Measurements from ENCODE around the gene RABGAP1L. TPM values are rescaled to one million over a fixed set of nuclear protein-coding genes. Genes with fewer than 3 reads are reported as not detected.
"Not testable (repeated sequence)": the region's sequence is repeated elsewhere in the genome, so short reads cannot be mapped to it uniquely, and the experiment has no call there.

RABGAP1L gene
- total and polyA plus RNA-seq, 4 donors = 4.8 to 53.5 (median 18.8) TPM

DNA sequence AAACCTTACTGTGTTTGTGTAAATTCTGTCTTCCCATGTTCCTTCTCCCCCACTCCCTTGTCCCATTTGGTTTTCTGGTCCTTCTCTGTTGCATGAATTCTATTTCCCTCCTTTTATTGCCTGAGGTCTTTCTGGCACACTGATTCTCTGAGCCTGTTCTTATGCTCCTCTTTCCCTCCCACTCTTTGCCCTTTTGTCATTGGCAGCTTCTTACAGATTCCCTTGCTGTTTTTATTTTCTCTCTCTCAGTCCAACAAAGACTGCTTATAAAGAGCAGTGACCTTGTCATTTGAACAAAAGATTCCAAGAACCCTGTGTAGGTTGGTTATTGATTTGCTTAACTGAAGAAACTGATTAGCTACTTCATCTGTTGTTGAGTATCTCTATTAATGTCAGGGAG lies 338.2 kb downstream of the RABGAP1L start:
- Histone ChIP-seq H3K4me3 (ENCODE audit: low read depth in 1 of 3, low read length in 3 of 3) (no peak overlapping the region), H3K27me3 (ENCODE audit: control insufficient read depth in 4 of 4, insufficient read depth in 4 of 4, low read length in 3 of 4) (no peaks in the 10 kb centered on the region), H3K9ac (ENCODE audit: low read depth in 1 of 2, low read length in 2 of 2) (no peak overlapping the region), H3K27ac (ENCODE audit: low read depth in 1 of 2, low read length in 2 of 2) (no peak overlapping the region), H3K9me3 (ENCODE audit: control insufficient read depth in 4 of 4, low read length in 3 of 4) (no peaks in the 10 kb centered on the region), H3K36me3 (ENCODE audit: control insufficient read depth in 4 of 4, insufficient read depth in 3 of 4, low read depth in 1 of 4, low read length in 3 of 4) (no peaks in the 10 kb centered on the region), H3K4me1 (ENCODE audit: control insufficient read depth in 4 of 4, insufficient read depth in 4 of 4, low read length in 3 of 4) (peaks cover 0 to 3% (median 0%) of the 10 kb centered on the region in 4 donors)
- TF ChIP-seq TAF1 (conservative IDR thresholded peaks at IDR 0.05) = no peak
- TF ChIP-seq CTCF (IDR thresholded peaks at IDR 0.05; ENCODE audit: low read depth, low read length, missing input control) = no peak
- no peak for TF ChIP-seq YY1 (IDR thresholded peaks at IDR 0.05)
- no peak for TF ChIP-seq NR2F2 (IDR thresholded peaks at IDR 0.05)
- TF ChIP-seq, protein P1, sequence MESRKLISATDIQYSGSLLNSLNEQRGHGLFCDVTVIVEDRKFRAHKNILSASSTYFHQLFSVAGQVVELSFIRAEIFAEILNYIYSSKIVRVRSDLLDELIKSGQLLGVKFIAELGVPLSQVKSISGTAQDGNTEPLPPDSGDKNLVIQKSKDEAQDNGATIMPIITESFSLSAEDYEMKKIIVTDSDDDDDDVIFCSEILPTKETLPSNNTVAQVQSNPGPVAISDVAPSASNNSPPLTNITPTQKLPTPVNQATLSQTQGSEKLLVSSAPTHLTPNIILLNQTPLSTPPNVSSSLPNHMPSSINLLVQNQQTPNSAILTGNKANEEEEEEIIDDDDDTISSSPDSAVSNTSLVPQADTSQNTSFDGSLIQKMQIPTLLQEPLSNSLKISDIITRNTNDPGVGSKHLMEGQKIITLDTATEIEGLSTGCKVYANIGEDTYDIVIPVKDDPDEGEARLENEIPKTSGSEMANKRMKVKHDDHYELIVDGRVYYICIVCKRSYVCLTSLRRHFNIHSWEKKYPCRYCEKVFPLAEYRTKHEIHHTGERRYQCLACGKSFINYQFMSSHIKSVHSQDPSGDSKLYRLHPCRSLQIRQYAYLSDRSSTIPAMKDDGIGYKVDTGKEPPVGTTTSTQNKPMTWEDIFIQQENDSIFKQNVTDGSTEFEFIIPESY (IDR thresholded peaks at IDR 0.05) = no peak
- TF ChIP-seq, protein P2, sequence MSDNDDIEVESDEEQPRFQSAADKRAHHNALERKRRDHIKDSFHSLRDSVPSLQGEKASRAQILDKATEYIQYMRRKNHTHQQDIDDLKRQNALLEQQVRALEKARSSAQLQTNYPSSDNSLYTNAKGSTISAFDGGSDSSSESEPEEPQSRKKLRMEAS (IDR thresholded peaks at IDR 0.05) = no peak
- TF ChIP-seq SP1 (IDR thresholded peaks at IDR 0.05) = no peak
- TF ChIP-seq FOXA2 (IDR thresholded peaks at IDR 0.05) = no peak
- TF ChIP-seq FOXA1 (IDR thresholded peaks at IDR 0.05) = no peak
- TF ChIP-seq JUND (IDR thresholded peaks at IDR 0.05) = no peak
- no peak for TF ChIP-seq RAD21 (IDR thresholded peaks at IDR 0.05)
- no peak for TF ChIP-seq HNF4A (conservative IDR thresholded peaks at IDR 0.05)
- no peak for TF ChIP-seq GABPA (IDR thresholded peaks at IDR 0.05 in 1 of 2, conservative IDR thresholded peaks at IDR 0.05 in 1 of 2)
- TF ChIP-seq, protein P3, sequence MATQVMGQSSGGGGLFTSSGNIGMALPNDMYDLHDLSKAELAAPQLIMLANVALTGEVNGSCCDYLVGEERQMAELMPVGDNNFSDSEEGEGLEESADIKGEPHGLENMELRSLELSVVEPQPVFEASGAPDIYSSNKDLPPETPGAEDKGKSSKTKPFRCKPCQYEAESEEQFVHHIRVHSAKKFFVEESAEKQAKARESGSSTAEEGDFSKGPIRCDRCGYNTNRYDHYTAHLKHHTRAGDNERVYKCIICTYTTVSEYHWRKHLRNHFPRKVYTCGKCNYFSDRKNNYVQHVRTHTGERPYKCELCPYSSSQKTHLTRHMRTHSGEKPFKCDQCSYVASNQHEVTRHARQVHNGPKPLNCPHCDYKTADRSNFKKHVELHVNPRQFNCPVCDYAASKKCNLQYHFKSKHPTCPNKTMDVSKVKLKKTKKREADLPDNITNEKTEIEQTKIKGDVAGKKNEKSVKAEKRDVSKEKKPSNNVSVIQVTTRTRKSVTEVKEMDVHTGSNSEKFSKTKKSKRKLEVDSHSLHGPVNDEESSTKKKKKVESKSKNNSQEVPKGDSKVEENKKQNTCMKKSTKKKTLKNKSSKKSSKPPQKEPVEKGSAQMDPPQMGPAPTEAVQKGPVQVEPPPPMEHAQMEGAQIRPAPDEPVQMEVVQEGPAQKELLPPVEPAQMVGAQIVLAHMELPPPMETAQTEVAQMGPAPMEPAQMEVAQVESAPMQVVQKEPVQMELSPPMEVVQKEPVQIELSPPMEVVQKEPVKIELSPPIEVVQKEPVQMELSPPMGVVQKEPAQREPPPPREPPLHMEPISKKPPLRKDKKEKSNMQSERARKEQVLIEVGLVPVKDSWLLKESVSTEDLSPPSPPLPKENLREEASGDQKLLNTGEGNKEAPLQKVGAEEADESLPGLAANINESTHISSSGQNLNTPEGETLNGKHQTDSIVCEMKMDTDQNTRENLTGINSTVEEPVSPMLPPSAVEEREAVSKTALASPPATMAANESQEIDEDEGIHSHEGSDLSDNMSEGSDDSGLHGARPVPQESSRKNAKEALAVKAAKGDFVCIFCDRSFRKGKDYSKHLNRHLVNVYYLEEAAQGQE (IDR thresholded peaks at IDR 0.05) = no peak
- TF ChIP-seq EGR1 (IDR thresholded peaks at IDR 0.05; ENCODE audit: low read depth in 2 of 2) = no peak
- no peak for TF ChIP-seq HNF4G (IDR thresholded peaks at IDR 0.05)
- TF ChIP-seq ATF3 (IDR thresholded peaks at IDR 0.05) = no peak
- no peak for DNase-seq (ENCODE audit: low spot score)

GRCh38 chr1:174516755-174517154 lies 357.4 kb downstream of the RABGAP1L start:
- H3K4me1 ChIP-seq (ENCODE audit: control insufficient read depth in 4 of 4, insufficient read depth in 4 of 4, low read length in 3 of 4); H3K9me3 ChIP-seq (ENCODE audit: control insufficient read depth in 4 of 4, low read length in 3 of 4); H3K4me3 ChIP-seq (ENCODE audit: low read depth in 1 of 3, low read length in 3 of 3); H3K36me3 ChIP-seq (ENCODE audit: control insufficient read depth in 4 of 4, insufficient read depth in 3 of 4, low read depth in 1 of 4, low read length in 3 of 4); H3K27me3 ChIP-seq (ENCODE audit: control insufficient read depth in 4 of 4, insufficient read depth in 4 of 4, low read length in 3 of 4); DNase-seq (ENCODE audit: low spot score); H3K27ac ChIP-seq (ENCODE audit: low read depth in 1 of 2, low read length in 2 of 2); H3K9ac ChIP-seq (ENCODE audit: low read depth in 1 of 2, low read length in 2 of 2): not testable (repeated sequence)
- 96% methylated on average over 6 of the region's 6 CpGs for WGBS

Data from liver (tissue), 9 donors.